ENCODE data around the gene KRTCAP2. TPM values are rescaled to one million over a fixed set of nuclear protein-coding genes. Genes with fewer than 3 reads are reported as not detected.

The KRTCAP2 gene
- total RNA-seq, 2 experiments from 2014 or later, result 129 to 137 TPM

GRCh38 chr1:155134322-155134721 is 38.8 kb downstream of the KRTCAP2 start:
- Mint-ChIP-seq H3K27ac (peak overlapping the region; percentile 100), H3K4me3 (peak overlapping the region; percentile 99), H3K9me3 (no peaks in the 10 kb centered on the region), H3K4me1 (ENCODE audit: low read depth) (peaks cover 36% of the 10 kb centered on the region), H3K36me3 (ENCODE audit: low read depth) (peaks cover 14% of the 10 kb centered on the region), H3K27me3 (ENCODE audit: low read depth) (no peaks in the 10 kb centered on the region)
- DNase-seq, result no peak
- CTCF ChIA-PET, result interaction anchor here (0.9 to 3.4 kb wide), 6 partner anchors 33 to 60 kb away, joined by 3 to 13 read pairs (median 3); partner anchors contain the start of gene KRTCAP2
- intact Hi-C loops (cut with micrococcal nuclease), result loop anchor here (2.0 kb wide), 1 partner anchor 160 kb away; the partner anchor contains the start of gene CKS1B

- no peak overlapping the region for H3K4me3 Mint-ChIP-seq
- peaks cover 38% of the 10 kb centered on the region for H3K4me1 Mint-ChIP-seq (ENCODE audit: low read depth)
- intact Hi-C loops (cut with micrococcal nuclease), result loop anchor here (2.0 kb wide), 1 partner anchor 159 kb away; the partner anchor contains the start of gene CKS1B
- no peaks in the 10 kb centered on the region for H3K9me3 Mint-ChIP-seq
- H3K36me3 Mint-ChIP-seq (ENCODE audit: low read depth), result peaks cover 11% of the 10 kb centered on the region
- no peak for DNase-seq
- H3K27me3 Mint-ChIP-seq (ENCODE audit: low read depth), result no peaks in the 10 kb centered on the region
- H3K27ac Mint-ChIP-seq, result no peak overlapping the region
- CTCF ChIA-PET, result interaction anchor here (1.0 to 3.4 kb wide), 5 partner anchors 33 to 49 kb away, joined by 3 to 13 read pairs (median 3); partner anchors contain the start of gene KRTCAP2
These were observed 39.3 kb downstream of the KRTCAP2 start for GRCh38 chr1:155133799-155134281.

- intact Hi-C loops (cut with micrococcal nuclease), result no loop called here
- CTCF ChIA-PET, result no interaction called here
- Mint-ChIP-seq H3K9me3 (no peaks in the 10 kb centered on the region), H3K4me3 (no peak overlapping the region), H3K27me3 (ENCODE audit: low read depth) (peaks cover 11% of the 10 kb centered on the region), H3K36me3 (ENCODE audit: low read depth) (peaks cover 3% of the 10 kb centered on the region), H3K27ac (peak overlapping the region; percentile 1), H3K4me1 (ENCODE audit: low read depth) (peaks cover 34% of the 10 kb centered on the region)
- no peak for DNase-seq
These were observed 41.2 kb downstream of the KRTCAP2 start for GRCh38 chr1:155131856-155132255.

GRCh38 chr1:155131285-155131684 is 41.8 kb downstream of the KRTCAP2 start:
- H3K36me3 Mint-ChIP-seq (ENCODE audit: low read depth), result peaks cover 3% of the 10 kb centered on the region
- no peak overlapping the region for H3K27ac Mint-ChIP-seq
- DNase-seq, result no peak
- H3K9me3 Mint-ChIP-seq, result no peaks in the 10 kb centered on the region
- H3K4me1 Mint-ChIP-seq (ENCODE audit: low read depth), result peaks cover 34% of the 10 kb centered on the region
- intact Hi-C loops (cut with micrococcal nuclease), result no loop called here
- CTCF ChIA-PET, result no interaction called here
- H3K4me3 Mint-ChIP-seq, result no peak overlapping the region
- peaks cover 13% of the 10 kb centered on the region for H3K27me3 Mint-ChIP-seq (ENCODE audit: low read depth)

- intact Hi-C loops (cut with micrococcal nuclease), result no loop called here
- H3K27me3 Mint-ChIP-seq (ENCODE audit: low read depth), result peaks cover 15% of the 10 kb centered on the region
- H3K36me3 Mint-ChIP-seq (ENCODE audit: low read depth), result no peaks in the 10 kb centered on the region
- H3K4me3 Mint-ChIP-seq, result no peak overlapping the region
- H3K4me1 Mint-ChIP-seq (ENCODE audit: low read depth), result peaks cover 33% of the 10 kb centered on the region
- H3K27ac Mint-ChIP-seq, result no peak overlapping the region
- H3K9me3 Mint-ChIP-seq, result no peaks in the 10 kb centered on the region
- no peak for DNase-seq
- CTCF ChIA-PET, result interaction anchor here (0.7 to 1.4 kb wide), 5 partner anchors 25 to 713 kb away, joined by 3 to 7 read pairs (median 3); partner anchors contain the start of gene KRTCAP2
These were observed 42.7 kb downstream of the KRTCAP2 start for GRCh38 chr1:155130272-155131006.

GRCh38 chr1:155128755-155129473 is 44.2 kb downstream of the KRTCAP2 start:
- Mint-ChIP-seq H3K9me3 (no peaks in the 10 kb centered on the region), H3K27me3 (ENCODE audit: low read depth) (peaks cover 15% of the 10 kb centered on the region), H3K27ac (no peak overlapping the region), H3K4me1 (ENCODE audit: low read depth) (peaks cover 27% of the 10 kb centered on the region), H3K36me3 (ENCODE audit: low read depth) (no peaks in the 10 kb centered on the region), H3K4me3 (peak overlapping the region; percentile 68)
- CTCF ChIA-PET, result interaction anchor here (0.7 to 1.4 kb wide), 7 partner anchors 37 to 111 kb away, joined by 3 to 8 read pairs (median 5); partner anchors contain the start of gene KRTCAP2
- intact Hi-C loops (cut with micrococcal nuclease), result no loop called here
- DNase-seq, result no peak

- intact Hi-C loops (cut with micrococcal nuclease), result loop anchor here (1.0 to 2.0 kb wide), 2 partner anchors 7 to 33 kb away; partner anchors contain the start of gene SLC50A1
- H3K27ac Mint-ChIP-seq, result no peak overlapping the region
- CTCF ChIA-PET, result interaction anchor here (0.6 to 1.4 kb wide), 6 partner anchors 13 to 111 kb away, joined by 3 to 8 read pairs (median 4); no protein-coding TSS in a partner anchor
- H3K4me1 Mint-ChIP-seq (ENCODE audit: low read depth), result peaks cover 27% of the 10 kb centered on the region
- peaks cover 15% of the 10 kb centered on the region for H3K27me3 Mint-ChIP-seq (ENCODE audit: low read depth)
- peak overlapping the region; percentile 68 for H3K4me3 Mint-ChIP-seq
- no peak for DNase-seq
- H3K9me3 Mint-ChIP-seq, result no peaks in the 10 kb centered on the region
- no peaks in the 10 kb centered on the region for H3K36me3 Mint-ChIP-seq (ENCODE audit: low read depth)
These were observed 44.9 kb downstream of the KRTCAP2 start for GRCh38 chr1:155127967-155128754.

- no peaks in the 10 kb centered on the region for H3K9me3 Mint-ChIP-seq
- peak within 1 kb of the TSS; percentile 20 for H3K27ac Mint-ChIP-seq
These were observed 45.8 kb downstream of the KRTCAP2 start, which contains the start of gene EFNA1 for GRCh38 chr1:155127105-155127966. Gene EFNA1 (plus strand): TSS chr1:155127876. CDS start chr1:155127978, 102 bp downstream.

GRCh38 chr1:155126556-155127104 is 46.5 kb downstream of the KRTCAP2 start:
- CTCF ChIA-PET, result interaction anchor here (0.9 to 1.7 kb wide), 4 partner anchors 9 to 74 kb away, joined by 3 to 4 read pairs (median 3); partner anchors contain the start of gene KRTCAP2
- peak; percentile 66 for DNase-seq
- Mint-ChIP-seq H3K4me3 (peak overlapping the region; percentile 71), H3K9me3 (no peaks in the 10 kb centered on the region), H3K36me3 (ENCODE audit: low read depth) (no peaks in the 10 kb centered on the region), H3K27ac (no peak overlapping the region), H3K4me1 (ENCODE audit: low read depth) (peaks cover 27% of the 10 kb centered on the region), H3K27me3 (ENCODE audit: low read depth) (peaks cover 15% of the 10 kb centered on the region)
- intact Hi-C loops (cut with micrococcal nuclease), result loop anchor here (1.0 to 2.0 kb wide), 2 partner anchors 9 to 32 kb away; partner anchors contain the start of gene SLC50A1

More at GRCh38 chr1:155127105-155127966, 45.8 kb downstream of the KRTCAP2 start, which contains the start of gene EFNA1:
- CTCF ChIA-PET, result interaction anchor here (0.5 to 1.5 kb wide), 4 partner anchors 10 to 45 kb away, joined by 3 to 4 read pairs (median 4); partner anchors contain the start of gene KRTCAP2
- no peaks in the 10 kb centered on the region for H3K36me3 Mint-ChIP-seq (ENCODE audit: low read depth)
- DNase-seq, result peak; percentile 43
- peaks cover 27% of the 10 kb centered on the region for H3K4me1 Mint-ChIP-seq (ENCODE audit: low read depth)
- peak within 1 kb of the TSS; percentile 71 for H3K4me3 Mint-ChIP-seq
- intact Hi-C loops (cut with micrococcal nuclease), result loop anchor here (1.0 to 2.0 kb wide), 2 partner anchors 8 to 33 kb away; partner anchors contain the start of gene SLC50A1
- H3K27me3 Mint-ChIP-seq (ENCODE audit: low read depth), result peaks cover 15% of the 10 kb centered on the region

- no peaks in the 10 kb centered on the region for H3K36me3 Mint-ChIP-seq (ENCODE audit: low read depth)
- peaks cover 15% of the 10 kb centered on the region for H3K27me3 Mint-ChIP-seq (ENCODE audit: low read depth)
- CTCF ChIA-PET, result interaction anchor here (0.9 to 1.7 kb wide), 4 partner anchors 9 to 73 kb away, joined by 3 to 4 read pairs (median 3); partner anchors contain the start of gene KRTCAP2
These were observed 47.1 kb downstream of the KRTCAP2 start for GRCh38 chr1:155125946-155126555.

More at GRCh38 chr1:155125946-155126555, 47.1 kb downstream of the KRTCAP2 start:
- intact Hi-C loops (cut with micrococcal nuclease), result loop anchor here (2.0 kb wide), 1 partner anchor 31 kb away; no protein-coding TSS in a partner anchor
- Mint-ChIP-seq H3K9me3 (no peaks in the 10 kb centered on the region), H3K4me1 (ENCODE audit: low read depth) (peaks cover 27% of the 10 kb centered on the region), H3K4me3 (no peak overlapping the region), H3K27ac (no peak overlapping the region)
- no peak for DNase-seq

All from activated naive CD4-positive, alpha-beta T cell treated with anti-CD3 and anti-CD28 coated beads for 36 hours (primary cell).